Measurements from ENCODE around the gene OPCML.
A peak's percentile ranks its signal among the peaks of the same experiment; 100 is the strongest.

OPCML gene

DNA sequence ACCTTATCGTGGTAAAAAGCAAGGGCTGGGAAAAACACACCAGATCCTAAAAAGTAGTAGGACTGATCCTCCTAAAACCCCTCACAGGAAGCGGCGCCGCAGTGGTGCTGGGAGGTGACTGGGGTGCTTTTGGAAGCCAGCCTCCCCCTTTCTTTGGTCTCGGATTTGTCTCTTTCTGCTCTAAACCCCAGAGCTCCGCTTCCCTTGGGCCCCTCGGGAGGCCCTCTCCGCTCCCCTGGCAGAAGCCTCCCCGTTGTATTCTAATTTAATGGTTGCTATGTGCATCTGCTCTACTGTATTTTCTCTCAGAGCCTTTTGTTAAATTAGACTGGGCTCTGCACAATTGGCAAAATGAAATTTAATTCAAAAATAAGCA is 587.7 kb downstream of the OPCML start:
- Mint-ChIP-seq H3K27me3 (ENCODE audit: low read depth) (peaks cover 49% of the 10 kb centered on the region), H3K4me3 (peak overlapping the region; percentile 85 to 91 (median 85)), H3K4me1 (peaks cover 35% of the 10 kb centered on the region), H3K9me3 (no peaks in the 10 kb centered on the region), H3K27ac (peak overlapping the region; percentile 43 to 82 (median 51)), H3K36me3 (ENCODE audit: low read depth) (no peaks in the 10 kb centered on the region)
- TF ChIP-seq, protein P1, sequence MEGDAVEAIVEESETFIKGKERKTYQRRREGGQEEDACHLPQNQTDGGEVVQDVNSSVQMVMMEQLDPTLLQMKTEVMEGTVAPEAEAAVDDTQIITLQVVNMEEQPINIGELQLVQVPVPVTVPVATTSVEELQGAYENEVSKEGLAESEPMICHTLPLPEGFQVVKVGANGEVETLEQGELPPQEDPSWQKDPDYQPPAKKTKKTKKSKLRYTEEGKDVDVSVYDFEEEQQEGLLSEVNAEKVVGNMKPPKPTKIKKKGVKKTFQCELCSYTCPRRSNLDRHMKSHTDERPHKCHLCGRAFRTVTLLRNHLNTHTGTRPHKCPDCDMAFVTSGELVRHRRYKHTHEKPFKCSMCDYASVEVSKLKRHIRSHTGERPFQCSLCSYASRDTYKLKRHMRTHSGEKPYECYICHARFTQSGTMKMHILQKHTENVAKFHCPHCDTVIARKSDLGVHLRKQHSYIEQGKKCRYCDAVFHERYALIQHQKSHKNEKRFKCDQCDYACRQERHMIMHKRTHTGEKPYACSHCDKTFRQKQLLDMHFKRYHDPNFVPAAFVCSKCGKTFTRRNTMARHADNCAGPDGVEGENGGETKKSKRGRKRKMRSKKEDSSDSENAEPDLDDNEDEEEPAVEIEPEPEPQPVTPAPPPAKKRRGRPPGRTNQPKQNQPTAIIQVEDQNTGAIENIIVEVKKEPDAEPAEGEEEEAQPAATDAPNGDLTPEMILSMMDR (IDR thresholded peaks at IDR 0.05; ENCODE audit: unreplicated experiment in 3 of 3): no peak

DNA sequence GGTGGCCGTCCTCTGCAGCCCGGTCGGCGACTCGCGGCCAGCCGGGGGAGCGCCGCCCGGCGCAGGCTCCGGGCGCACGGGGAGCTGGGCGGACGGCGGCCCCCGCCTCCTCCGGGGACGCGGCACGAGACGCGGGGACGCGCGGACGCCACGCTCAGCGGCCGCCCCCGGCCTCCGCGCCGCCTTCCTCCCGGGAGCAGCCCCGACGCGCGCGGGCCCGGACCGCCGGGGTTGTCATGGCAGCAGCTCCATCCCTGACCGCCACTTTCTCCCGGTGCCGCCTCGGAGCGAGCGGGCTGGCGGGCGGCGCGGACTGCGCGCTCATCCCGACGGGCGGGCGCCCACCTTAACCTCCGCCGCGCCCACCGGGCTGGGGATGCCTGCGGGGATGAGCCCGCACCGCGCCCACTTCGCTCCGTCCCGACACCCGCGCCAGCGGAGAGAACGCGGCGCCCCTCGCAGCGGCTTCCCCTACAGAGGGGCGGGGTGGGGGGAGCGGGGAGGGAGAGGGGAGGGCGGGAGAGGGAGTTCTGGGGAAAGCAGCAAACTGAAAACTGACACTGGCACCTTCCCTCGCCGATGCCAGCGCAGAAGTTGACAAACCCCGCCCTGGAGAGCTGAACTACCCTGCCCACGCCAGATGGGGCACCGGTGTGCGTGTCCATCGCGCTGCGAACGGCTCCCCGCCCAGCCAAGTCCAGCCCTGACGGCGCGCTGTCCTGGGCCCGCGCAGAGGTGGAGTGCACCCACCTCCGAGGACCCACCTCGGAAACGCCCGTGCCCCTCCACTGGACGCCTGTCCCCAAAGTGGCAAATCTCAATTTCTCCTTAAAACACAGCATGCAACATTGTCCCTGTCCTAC is 588.4 kb downstream of the OPCML start:
- Mint-ChIP-seq H3K9me3 (no peaks in the 10 kb centered on the region), H3K27ac (peak overlapping the region; percentile 43 to 85 (median 51)), H3K36me3 (ENCODE audit: low read depth) (no peaks in the 10 kb centered on the region), H3K4me1 (peaks cover 35% of the 10 kb centered on the region), H3K27me3 (ENCODE audit: low read depth) (peaks cover 48% of the 10 kb centered on the region), H3K4me3 (peak overlapping the region; percentile 87 to 93 (median 91))
- TF ChIP-seq, protein P1 (IDR thresholded peaks at IDR 0.05; ENCODE audit: unreplicated experiment in 3 of 3): peak in 1 of 3 experiments; percentile 15

DNA sequence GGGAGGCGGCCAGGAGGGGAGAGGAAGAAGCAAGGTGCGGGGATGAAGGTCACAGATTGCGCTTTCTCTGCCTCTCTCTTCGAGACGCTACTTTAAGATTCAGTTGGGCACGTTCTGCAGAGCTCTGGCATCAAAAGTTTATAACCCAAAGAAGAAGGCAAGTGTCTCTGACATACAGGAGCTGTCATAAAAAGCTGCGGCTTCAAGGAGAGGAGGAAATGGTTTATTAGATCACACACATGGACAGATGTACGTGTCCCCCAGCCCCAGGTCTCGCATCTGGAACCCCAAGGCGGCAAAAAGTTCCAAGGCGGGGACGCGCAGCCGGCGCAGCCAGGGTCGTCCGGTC is 589.0 kb downstream of the OPCML start:
- Mint-ChIP-seq H3K27me3 (ENCODE audit: low read depth) (peaks cover 47% of the 10 kb centered on the region), H3K4me3 (peak overlapping the region; percentile 87 to 93 (median 90)), H3K27ac (peak overlapping the region; percentile 62 to 85 (median 70)), H3K36me3 (ENCODE audit: low read depth) (no peaks in the 10 kb centered on the region), H3K4me1 (peaks cover 35% of the 10 kb centered on the region), H3K9me3 (no peaks in the 10 kb centered on the region)
- TF ChIP-seq, protein P1 (IDR thresholded peaks at IDR 0.05; ENCODE audit: unreplicated experiment in 3 of 3): no peak

DNA sequence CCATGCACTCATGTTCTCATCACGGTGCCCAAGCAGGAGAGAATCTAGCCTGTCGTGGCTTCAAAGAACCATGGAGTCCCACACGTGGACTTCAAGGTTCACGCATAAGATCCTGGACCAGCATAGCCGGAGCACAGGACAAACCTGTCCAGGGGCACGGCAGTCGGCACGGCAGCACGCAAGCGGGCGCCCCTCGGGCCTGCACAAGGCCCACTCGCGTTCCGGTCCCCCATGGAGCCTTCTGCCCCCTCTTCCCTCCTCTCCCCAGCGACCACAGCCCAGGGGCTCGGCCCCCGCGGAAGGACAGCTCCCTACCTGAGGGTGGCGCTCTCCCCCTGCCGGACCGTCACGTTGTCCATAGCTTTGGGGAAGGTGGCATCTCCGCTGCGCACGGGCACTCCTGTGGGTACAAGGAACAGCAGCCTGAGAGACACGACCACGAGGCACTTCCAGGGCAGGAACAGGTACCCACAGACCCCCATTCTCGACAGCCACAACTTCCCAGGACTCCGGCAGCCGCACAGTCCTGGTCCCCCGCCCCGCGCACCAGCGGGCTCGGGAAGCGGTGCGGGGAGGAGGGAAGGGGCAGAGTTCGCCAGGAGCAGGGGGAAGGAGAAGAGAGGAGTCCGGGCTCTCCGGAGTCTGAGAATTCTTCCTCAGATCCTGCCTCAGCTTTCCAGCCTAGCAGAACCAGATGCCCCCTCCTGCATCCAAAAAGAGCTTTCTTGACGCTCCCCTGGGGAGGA is 589.5 kb downstream of the OPCML start:
- TF ChIP-seq, protein P1 (IDR thresholded peaks at IDR 0.05; ENCODE audit: unreplicated experiment in 3 of 3): peak; percentile 34 to 43 (median 41)
- H3K27me3 Mint-ChIP-seq (ENCODE audit: low read depth): peaks cover 42% of the 10 kb centered on the region
- peaks cover 38% of the 10 kb centered on the region for H3K4me1 Mint-ChIP-seq

DNA sequence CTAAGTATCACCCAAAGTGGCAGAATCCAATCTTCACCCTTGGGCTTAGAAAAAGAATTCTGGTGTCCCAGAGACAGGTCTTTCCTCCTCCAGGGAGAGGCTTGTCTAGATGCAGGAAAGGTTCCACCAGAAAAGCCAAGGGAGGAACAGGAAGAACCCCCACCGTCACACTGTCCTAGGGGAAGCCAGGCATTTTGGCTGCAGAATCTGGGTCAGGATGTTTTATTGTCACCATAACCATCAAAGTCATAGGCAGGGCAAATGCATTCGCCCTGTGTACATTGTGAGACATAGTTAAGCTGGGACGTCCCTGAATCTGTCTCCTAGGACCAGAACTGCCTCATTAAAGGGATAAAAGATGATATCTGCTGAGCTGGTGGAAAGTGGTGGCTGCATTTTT is 590.5 kb downstream of the OPCML start:
- TF ChIP-seq, protein P1 (IDR thresholded peaks at IDR 0.05; ENCODE audit: unreplicated experiment in 3 of 3): no peak
- H3K27me3 Mint-ChIP-seq (ENCODE audit: low read depth): peaks cover 47% of the 10 kb centered on the region
- peak overlapping the region; percentile 87 to 93 (median 90) for H3K4me3 Mint-ChIP-seq
- H3K36me3 Mint-ChIP-seq (ENCODE audit: low read depth): no peaks in the 10 kb centered on the region
- no peaks in the 10 kb centered on the region for H3K9me3 Mint-ChIP-seq
- peaks cover 48% of the 10 kb centered on the region for H3K4me1 Mint-ChIP-seq
- peak overlapping the region; percentile 36 to 85 (median 65) for H3K27ac Mint-ChIP-seq

More for the DNA sequence above, 589.5 kb downstream of the OPCML start:
- Mint-ChIP-seq H3K27ac (peak overlapping the region; percentile 62 to 85 (median 70)), H3K36me3 (ENCODE audit: low read depth) (no peaks in the 10 kb centered on the region), H3K4me3 (peak overlapping the region; percentile 87 to 93 (median 90)), H3K9me3 (no peaks in the 10 kb centered on the region)
